Mucosa of stomach (tissue), 1 donor: Measurements from ENCODE around the gene TTC9C.
A peak's percentile ranks its signal among the peaks of the same experiment; 100 is the strongest.
"Not testable (repeated sequence)": the region's sequence is repeated elsewhere in the genome, so short reads cannot be mapped to it uniquely, and the experiment has no call there.

Experiments used
- H3K27me3 ChIP-seq: one replicate; pipeline ENCODE4 v1.7.0; 2013; ENCODE audit warnings: mild to moderate bottlenecking, low read length; ENCODE audit not compliant: control insufficient read depth, insufficient read depth
- H3K36me3 ChIP-seq: one replicate; pipeline ENCODE4 v1.7.0; 2013; ENCODE audit warnings: low read length; ENCODE audit not compliant: control insufficient read depth, insufficient read depth
- H3K4me1 ChIP-seq: one replicate; pipeline ENCODE4 v1.7.0; 2013; ENCODE audit warnings: mild to moderate bottlenecking, low read length; ENCODE audit not compliant: control insufficient read depth, insufficient read depth
- H3K4me3 ChIP-seq: one replicate; pipeline ENCODE4 v1.7.0; 2013; ENCODE audit warnings: low read length
- H3K9ac ChIP-seq: one replicate; pipeline ENCODE4 v1.7.0; 2013; ENCODE audit warnings: mild to moderate bottlenecking, low read length, moderate library complexity
- H3K9me3 ChIP-seq: one replicate; pipeline ENCODE4 v1.7.0; 2013; ENCODE audit warnings: mild to moderate bottlenecking, low read length, moderate library complexity; ENCODE audit not compliant: control insufficient read depth
- donor health status: Pancreatic carcinoma.

TTC9C gene, protein sequence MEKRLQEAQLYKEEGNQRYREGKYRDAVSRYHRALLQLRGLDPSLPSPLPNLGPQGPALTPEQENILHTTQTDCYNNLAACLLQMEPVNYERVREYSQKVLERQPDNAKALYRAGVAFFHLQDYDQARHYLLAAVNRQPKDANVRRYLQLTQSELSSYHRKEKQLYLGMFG

DNA sequence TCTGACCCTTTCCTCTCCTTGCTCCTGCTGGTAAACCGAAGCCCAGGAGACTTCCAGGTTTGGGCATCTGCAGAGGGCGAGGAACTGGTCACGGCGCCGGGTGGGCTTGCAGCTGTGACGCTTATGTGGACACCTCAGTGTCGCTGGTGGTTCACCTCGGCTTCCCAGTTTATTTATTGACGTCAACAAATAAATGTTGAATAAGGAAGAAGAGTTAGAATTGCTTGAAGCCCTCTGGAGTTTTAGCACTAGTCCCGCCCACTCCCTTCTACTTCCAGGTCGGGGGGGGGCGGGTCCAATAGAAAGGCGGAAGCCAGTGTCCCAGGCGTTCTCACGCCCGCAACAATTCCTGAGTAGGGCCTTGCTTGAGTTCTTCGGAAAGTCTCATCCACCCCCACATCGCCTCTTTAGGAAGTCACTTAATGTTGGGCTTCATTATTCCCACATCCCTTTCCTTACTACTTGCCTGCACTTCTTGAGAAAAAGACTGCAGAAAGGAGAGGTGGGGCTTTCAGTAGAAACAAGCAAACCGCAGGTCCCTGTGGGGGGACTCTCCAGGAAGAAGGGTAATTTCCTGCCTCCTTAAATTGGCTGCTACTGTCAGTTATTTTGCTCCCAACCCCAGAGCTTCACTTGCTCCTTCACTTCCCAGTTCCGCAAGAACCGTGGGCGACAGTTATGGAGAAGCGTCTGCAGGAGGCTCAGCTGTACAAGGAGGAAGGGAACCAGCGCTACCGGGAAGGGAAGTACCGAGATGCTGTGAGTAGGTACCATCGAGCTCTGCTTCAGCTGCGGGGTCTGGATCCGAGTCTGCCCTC, at the start of gene TTC9C:
TSS of gene TTC9C (plus strand) at position 316 of the 818 bp plus-strand sequence. CDS start at position 679, 363 bp downstream.
- H3K27me3 ChIP-seq, result no peaks in the 10 kb centered on the region
- H3K36me3 ChIP-seq, result peaks cover 8% of the 10 kb centered on the region
- no peaks in the 10 kb centered on the region for H3K9me3 ChIP-seq
- peak within 1 kb of the TSS; percentile 73 for H3K9ac ChIP-seq
- peaks cover 16% of the 10 kb centered on the region for H3K4me1 ChIP-seq
- H3K4me3 ChIP-seq, result peak within 1 kb of the TSS; percentile 98

DNA sequence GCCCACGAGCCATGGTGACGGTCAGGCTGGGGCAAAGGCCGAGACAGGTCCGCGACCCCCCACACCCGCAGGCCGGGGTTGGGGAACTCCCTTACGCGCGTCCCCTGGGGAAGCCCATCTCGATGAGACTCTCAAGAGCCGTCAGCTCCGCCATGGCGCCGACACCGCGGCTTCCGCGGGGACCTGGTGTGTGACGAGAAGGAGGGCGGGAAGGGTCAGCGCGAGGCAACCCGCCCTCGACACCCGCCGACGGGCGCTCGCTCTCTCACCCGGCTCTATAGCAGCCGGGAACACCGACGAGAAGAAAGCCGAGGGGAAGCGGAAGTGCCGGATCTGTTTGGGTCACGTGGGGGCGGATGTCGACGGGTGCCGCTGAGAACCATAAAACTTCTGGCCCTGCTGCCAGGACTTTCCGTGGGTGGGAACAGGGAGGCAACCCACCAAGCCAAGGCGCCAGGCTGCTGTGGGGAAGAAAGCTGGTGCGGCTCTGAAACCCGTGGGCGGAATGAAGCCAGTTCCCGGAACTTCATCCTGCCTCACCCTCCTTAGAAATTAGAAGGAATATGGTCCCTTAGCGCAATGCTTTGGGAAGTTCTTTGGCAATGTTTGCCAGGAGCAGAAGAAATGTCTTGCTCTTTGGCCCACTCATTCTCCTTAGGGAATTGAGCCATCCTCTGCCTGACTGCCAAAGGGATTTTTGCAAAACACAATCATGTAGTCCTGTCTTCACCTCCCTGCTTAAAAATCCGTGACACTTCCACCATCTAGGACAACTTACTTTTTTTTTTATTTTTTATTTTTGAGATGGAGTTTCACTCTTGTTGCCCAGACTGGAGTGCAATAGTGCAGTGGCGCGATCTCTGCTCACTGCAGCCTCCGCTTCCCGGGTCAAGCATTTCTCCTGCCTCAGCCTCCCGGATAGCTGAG, 49.3 kb upstream of the TTC9C start, which contains the start of gene UBXN1:
TSS of gene UBXN1 (minus strand) at position 304 of the 927 bp plus-strand sequence. CDS start at position 154, 150 bp downstream.
- Histone ChIP-seq H3K4me3 (peak within 1 kb of the TSS; percentile 84), H3K36me3 (no peaks in the 10 kb centered on the region), H3K9me3 (no peaks in the 10 kb centered on the region), H3K27me3 (no peaks in the 10 kb centered on the region), H3K9ac (peak within 1 kb of the TSS; percentile 90), H3K4me1 (peaks cover 7% of the 10 kb centered on the region)

DNA sequence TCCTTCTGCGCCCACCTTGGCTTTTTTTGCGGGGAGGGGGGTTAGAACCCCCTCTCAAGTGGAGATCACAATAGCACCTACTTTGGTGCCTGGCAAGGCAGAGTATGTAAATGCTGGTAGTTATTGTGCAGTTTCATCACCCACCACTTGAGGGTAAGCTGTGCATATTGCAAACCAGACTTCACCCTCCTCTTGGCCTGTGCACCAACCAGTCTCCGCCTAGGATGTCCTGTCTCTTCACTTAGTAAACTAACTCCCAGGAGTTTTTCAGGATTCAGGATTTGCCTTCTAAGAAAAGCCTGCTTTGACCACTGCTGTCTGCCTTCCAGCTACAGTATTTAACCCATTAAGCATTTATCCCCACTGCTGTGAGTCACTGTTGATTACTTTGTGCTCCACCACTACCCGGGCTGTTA, 47.5 kb upstream of the TTC9C start:
- Histone ChIP-seq H3K4me1 (peaks cover 7% of the 10 kb centered on the region), H3K9ac (no peak overlapping the region)

DNA sequence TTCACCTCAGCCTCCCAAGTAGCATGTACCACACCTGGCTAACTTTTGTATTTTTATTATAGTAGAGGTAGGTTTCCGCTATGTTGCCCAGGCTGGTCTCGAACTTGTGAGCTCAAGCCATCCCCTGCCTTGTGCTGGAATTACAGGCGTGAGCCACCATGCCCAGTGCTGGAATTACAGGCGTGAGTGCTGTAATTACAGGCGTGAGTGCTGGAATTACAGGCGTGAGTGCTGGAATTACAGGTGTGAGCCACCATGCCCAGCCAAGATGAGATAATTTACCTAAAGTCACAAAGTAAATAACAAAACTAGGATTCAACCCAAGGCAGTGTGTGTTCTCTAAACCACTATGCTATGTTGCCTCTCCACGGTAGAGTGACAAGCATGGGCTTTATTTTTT, 45.8 kb upstream of the TTC9C start:
- Histone ChIP-seq H3K4me1 (peaks cover 7% of the 10 kb centered on the region), H3K36me3 (no peaks in the 10 kb centered on the region), H3K9ac (no peak overlapping the region), H3K4me3 (no peak overlapping the region), H3K27me3 (peaks cover 3% of the 10 kb centered on the region), H3K9me3 (no peaks in the 10 kb centered on the region)

More for the DNA sequence above, 47.5 kb upstream of the TTC9C start:
- no peak overlapping the region for H3K4me3 ChIP-seq
- H3K27me3 ChIP-seq, result no peaks in the 10 kb centered on the region
- no peaks in the 10 kb centered on the region for H3K36me3 ChIP-seq
- no peaks in the 10 kb centered on the region for H3K9me3 ChIP-seq

DNA sequence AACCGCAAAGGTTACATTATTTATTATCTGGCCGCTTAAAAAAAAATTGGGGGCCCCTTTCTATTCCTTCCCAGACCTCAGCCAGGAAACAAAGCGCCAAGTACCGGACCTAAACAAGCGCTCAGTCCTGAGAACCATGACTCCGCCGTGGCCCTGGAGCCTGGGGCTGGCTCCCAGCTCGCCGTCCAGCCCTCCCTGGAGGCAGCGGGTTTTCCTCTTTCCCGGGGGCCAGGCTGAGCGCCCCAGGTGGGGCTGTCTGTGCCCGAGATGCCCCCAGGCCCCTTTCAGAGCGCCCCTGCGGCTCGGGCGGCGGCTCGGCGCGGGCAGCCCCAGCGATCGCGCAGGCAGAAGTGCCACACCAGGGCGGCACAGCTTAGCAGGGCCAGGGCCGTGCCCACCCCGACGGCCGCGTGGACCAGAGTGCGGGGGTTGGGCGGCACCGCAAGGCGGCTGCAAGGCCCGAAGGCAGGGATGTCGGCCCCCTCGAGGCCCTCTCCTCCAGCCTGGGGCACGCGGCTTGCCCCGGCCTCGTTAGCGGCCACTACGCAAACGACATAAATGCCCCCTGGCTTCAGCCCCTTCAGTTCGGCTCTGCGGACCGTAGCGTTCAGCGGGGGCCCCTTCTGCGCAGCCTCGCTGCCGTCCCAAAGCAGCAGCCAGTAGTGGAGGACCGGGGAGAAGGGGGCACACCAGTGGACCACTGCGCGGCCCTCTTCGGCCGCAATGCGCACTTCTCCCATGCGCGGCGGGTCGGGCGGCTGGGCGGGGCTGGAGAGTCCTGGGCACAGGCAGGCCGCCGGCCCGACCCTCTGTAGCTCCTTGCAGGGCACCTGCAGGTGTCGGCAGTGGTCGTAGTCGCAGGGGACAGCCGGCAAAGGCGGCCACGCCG, 40.5 kb upstream of the TTC9C start:
- peaks cover 15% of the 10 kb centered on the region for H3K27me3 ChIP-seq
- H3K9me3 ChIP-seq, result no peaks in the 10 kb centered on the region
- peak overlapping the region; percentile 23 for H3K9ac ChIP-seq
- no peak overlapping the region for H3K4me3 ChIP-seq
- H3K4me1 ChIP-seq, result peaks cover 12% of the 10 kb centered on the region
- no peaks in the 10 kb centered on the region for H3K36me3 ChIP-seq

DNA sequence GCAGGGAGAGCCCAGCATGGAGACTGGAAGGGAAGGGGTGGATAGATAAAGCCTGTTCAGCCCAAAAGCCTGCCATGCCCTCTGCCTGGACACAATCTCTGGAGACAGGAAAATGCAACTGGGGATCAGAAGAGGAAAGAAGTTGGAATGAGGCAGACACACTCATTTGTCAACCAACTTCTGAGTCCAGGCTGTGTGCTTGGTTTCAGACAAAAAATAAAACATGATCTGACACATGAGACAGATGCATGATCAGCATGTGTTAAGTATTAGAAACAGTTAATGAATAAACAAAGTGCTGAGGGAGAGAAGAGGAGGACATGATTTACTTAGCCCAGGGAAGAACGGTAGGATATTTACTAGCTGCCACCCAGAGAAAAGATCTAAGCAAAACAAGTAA, 39.8 kb upstream of the TTC9C start:
- Histone ChIP-seq H3K4me1 (peaks cover 12% of the 10 kb centered on the region), H3K9ac (peak overlapping the region; percentile 23), H3K36me3 (no peaks in the 10 kb centered on the region), H3K4me3 (no peak overlapping the region), H3K9me3 (no peaks in the 10 kb centered on the region), H3K27me3 (peaks cover 15% of the 10 kb centered on the region)

DNA sequence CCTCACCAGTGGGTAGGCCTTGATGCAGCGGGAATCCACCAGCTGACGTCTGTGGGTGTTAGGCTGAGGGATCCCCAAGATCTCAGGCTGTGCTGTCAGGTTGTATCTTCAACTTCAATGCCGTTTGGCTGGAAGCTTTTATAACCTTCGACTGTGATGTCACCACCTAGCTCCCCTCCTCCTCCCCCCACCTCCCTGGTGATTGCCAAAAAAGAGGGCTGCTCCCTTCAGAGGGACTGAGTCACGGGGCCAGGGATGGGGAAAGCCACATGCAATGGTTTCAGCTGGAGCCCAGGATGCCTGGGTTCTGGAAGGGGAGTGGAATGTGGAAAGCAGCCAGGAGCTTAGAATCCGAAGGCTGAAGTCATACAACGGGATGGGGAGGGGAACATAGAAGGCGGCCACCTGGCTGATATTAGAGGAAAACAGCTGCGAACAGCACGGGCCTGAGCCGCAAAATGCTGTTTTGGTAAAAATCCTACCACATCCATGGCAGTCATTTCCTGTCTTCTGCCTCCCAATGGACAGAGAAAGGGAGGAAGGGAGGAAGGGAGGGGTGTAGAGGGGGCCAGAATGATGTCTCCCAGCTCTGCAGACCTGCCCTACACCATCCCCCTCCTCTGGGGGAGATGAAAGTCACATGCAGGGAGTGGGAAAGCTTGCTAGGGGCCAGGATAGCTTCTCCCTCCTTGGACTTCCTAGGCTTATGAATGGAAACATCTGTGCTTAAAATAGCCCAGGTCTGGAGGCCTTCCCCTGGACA, 38.7 kb upstream of the TTC9C start, which contains the start of gene LRRN4CL:
TSS of gene LRRN4CL (minus strand) at position 110 of the 763 bp plus-strand sequence. CDS start 1,022 bp downstream, outside the sequence.
- Histone ChIP-seq H3K9me3 (no peaks in the 10 kb centered on the region), H3K27me3 (peaks cover 15% of the 10 kb centered on the region), H3K4me3 (no peak within 1 kb of the TSS), H3K36me3 (no peaks in the 10 kb centered on the region), H3K9ac (peak within 1 kb of the TSS; percentile 37), H3K4me1 (peaks cover 12% of the 10 kb centered on the region)

DNA sequence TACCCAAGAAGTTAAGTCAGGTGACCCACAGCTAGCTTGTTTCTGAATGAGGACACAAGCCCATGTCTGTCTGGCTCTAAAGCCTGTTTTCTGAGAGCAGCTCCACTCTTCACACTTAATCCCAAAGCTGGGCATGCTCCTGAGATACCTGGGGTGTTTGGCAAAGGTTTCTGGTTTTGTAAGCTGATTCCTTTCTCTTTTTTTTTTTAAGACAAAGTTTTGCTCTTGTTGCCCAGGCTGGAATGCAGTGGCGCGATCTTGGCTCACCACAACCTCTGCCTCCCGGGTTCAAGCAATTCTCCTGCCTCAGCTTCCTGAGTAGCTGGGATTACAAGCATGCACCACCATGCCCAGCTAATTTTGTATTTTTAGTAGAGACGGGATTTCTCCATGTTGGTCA, 34.7 kb upstream of the TTC9C start:
- not testable (repeated sequence) for H3K9me3 ChIP-seq

DNA sequence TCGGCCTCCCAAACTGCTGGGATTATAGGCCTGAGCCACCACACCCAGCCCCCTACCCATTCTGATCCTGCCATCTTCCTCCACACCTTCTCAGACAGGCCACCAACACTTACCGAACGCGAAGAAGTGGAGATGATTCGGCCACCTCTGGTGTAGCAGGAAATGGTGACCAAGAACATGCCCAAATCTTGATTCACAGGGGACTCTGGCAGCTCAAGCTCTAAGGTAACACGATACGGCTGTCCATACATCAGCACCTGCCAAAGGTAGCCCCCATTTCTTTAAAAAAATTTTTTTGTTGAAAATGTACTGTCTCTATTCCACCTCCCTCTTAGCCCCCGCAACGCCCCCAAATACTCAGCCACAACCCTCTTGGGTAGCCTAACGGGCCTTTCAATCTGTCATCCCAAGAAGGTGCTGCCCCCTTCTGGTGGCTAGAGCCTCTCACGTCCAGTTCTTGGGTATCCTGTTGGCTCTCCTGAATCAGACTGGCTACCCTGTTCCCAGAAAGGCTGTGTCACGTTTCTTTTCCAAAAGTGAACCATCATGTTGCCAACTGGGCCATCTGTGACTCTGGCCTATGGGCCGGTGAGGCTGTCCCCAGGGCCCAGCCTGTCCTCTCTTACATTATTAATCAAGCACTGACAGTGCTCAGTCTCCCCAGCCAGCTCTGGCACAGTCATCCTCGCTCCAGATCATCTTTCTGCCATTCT, 33.7 kb upstream of the TTC9C start:
- Histone ChIP-seq H3K9me3 (no peaks in the 10 kb centered on the region), H3K27me3 (no peaks in the 10 kb centered on the region), H3K36me3 (no peaks in the 10 kb centered on the region), H3K4me1 (no peaks in the 10 kb centered on the region), H3K4me3 (no peak overlapping the region), H3K9ac (no peak overlapping the region)

More for the DNA sequence above, 34.7 kb upstream of the TTC9C start:
- not testable (repeated sequence) for H3K4me3 ChIP-seq, H3K27me3 ChIP-seq, H3K36me3 ChIP-seq, H3K9ac ChIP-seq, H3K4me1 ChIP-seq

DNA sequence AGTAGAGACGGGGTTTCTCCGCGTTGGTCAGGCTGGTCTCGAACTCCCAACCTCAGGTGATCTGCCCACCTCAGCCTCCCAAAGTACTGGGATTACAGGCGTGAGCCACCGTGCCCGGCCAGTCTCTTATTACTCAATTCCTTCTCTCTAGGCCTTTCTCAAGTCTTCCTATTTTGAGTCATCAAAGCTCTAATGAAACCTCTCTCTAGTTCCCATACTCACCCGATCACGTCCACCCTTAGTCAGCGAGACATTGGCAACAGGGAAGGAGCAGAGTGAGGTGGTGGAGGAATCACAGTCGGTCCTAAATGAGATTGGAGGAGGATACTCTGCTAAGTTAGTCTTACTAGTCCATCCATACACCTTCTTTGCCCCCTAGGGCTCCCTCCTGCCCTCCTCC, 26.0 kb upstream of the TTC9C start:
- peaks cover 20% of the 10 kb centered on the region for H3K4me1 ChIP-seq
- no peak overlapping the region for H3K4me3 ChIP-seq
- no peak overlapping the region for H3K9ac ChIP-seq
- no peaks in the 10 kb centered on the region for H3K36me3 ChIP-seq
- no peaks in the 10 kb centered on the region for H3K27me3 ChIP-seq
- no peaks in the 10 kb centered on the region for H3K9me3 ChIP-seq
